HL-60/S4 treated with phorbol 12-myristate 13-acetate at 8.2 ng/mL for 4 days and 3 days (cell line): Measurements from ENCODE around the gene PLA1A.

Experiments used
- in situ Hi-C: fragments of 300-500 bp; cut with MboI; formaldehyde crosslinking; loops from 2 replicates; pipeline ENCODE4 v1.15.0; 2022; ENCODE audit warnings: low sequenced_read_pairs

PLA1A gene

DNA sequence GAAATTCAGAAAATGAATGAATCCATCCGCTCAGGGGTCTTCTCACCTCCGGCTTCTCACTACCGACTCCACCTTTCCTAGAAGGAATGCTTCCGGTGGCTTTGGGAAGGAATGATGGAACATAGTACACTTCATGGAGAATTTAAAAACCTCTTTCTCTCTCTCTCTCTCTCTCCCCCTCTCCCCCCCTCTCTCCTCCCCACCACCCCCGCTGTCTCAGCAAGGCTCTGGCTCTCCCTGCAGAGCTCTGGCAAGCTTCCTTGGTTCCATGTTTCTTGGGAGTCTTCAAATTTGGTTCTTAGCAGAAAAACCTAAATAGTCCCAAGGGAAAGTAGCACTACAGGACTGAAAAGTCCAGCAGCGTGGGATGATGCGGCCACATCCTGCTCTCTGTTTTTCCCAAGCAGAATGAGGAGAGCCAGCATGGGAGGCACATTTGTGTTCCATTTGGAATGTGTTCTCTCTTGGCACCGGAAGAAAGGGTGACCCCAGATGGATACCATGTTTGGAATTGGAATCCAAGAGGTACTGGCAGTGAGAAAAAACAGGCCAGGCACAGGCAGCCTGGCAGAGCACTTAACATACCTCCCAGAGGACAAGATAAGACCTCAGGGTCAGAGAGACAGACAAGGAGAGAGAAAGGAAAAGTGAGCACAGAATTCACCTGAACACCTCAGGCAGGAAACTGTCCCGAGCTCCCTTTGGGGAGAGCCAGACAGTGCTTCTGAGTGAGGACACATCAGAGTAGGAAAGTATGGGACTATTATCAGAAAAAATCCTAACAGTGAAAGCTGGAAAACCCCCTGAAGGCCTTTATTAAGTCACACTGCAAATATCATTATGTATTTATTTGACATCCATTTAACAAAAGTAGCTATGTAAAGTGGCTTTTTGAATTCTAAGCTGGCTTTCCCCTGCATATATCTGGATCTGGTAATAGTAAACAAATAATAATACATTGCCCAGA is 63.1 kb downstream of the PLA1A start, which contains the start of gene POPDC2:
Gene POPDC2 (minus strand): TSS at position 116 of the 967 bp plus-strand sequence. CDS start 166 bp downstream, outside the sequence.
- in situ Hi-C loops: no loop called here

DNA sequence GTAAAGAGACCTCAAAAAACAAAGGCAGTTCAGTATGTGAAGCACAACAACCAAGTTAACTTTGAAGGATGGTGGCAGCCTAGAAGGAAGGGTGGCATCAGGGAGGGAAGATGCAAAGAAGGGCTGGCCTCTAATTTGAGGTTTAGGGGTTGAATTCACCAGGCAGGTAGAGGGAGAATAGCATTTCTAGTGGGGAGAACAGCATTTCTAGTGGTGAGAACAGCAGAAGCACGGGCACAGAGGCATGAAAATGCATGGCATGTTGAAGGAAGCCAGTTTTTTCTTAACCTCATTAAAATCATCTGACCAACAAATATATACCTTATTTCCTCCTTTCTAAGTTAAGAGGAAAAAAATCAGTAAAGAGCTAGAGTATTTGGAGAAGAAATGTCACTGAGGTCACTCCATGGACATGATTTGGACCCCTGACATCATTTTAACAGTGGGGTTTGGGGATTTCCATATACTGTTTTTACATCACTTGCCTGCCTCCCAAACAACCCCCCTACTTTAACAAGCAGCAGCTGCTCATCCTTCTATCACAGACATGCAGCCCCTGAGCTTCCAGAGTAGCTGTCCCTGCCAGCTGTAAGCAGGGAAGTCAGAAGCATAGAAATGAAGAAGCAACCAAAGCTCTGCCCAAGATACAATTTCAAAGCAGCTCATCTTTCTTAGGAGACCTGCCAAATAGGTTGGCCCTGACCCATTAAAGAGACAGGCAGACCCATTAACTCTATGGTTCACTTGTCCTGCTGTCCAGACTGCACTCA is 65.1 kb downstream of the PLA1A start:
- in situ Hi-C loops: no loop called here

DNA sequence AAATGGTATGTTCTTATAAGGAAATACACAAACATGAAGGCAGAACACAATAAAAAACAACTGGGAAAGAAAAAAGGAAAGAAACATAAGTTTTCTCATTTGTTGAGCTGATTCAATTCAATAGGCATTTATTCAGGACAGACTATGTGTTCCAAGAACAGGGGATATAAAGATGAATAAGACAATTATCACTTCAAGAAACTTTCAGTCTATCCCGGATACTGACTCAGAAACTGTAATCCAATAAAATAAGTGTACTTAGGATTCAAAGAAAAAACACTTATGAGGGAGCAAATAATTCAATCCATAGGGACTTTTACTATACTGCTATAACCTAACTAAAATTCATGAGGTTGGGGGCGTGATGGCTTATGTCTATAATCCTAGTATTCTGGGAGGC is 66.2 kb downstream of the PLA1A start:
- in situ Hi-C loops: no loop called here

DNA sequence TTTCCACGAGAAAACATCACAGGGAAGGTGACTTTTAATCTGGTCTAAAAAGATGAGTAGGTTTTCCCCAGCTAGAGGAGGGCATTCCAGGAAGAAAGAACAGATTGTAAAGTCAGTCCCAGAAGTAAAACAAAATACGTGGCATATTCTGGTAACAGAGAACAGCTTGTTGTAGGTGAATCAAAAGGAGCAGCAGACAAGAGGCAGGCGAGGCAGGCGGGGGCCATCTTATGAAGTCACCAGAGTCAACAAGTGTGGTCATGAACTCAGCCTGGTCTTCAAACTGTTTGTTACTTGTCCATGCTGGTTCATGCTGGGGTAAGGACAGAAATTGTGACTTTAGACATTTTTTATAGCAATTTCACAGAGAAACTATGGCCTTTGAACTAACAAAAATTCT is 66.7 kb downstream of the PLA1A start:
- in situ Hi-C loops: no loop called here

DNA sequence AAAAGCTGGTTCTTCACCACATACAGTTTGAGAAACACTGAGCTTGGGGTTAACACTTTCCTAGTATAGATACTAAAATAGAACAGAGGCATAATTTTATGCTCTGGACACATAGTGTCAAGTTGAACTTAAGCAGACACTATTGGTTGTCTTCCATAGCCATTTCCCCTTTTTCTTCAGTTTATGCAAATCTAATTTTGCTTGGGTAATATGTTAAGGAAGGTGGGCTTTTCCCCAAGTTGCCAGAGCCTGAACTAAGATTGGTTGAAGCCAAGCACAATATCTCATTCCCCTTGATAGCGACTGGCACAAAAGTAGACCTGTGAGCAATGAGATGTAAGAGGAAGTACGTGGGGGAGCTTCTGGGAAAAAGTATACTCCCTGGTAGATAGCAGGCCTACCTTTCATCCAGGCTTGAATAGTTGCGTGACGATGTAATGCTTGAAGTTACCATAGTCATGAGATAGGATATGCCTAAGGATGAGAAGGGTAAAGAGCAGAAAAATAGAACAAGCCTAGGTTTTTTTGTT is 67.2 kb downstream of the PLA1A start:
- in situ Hi-C loops: no loop called here

DNA sequence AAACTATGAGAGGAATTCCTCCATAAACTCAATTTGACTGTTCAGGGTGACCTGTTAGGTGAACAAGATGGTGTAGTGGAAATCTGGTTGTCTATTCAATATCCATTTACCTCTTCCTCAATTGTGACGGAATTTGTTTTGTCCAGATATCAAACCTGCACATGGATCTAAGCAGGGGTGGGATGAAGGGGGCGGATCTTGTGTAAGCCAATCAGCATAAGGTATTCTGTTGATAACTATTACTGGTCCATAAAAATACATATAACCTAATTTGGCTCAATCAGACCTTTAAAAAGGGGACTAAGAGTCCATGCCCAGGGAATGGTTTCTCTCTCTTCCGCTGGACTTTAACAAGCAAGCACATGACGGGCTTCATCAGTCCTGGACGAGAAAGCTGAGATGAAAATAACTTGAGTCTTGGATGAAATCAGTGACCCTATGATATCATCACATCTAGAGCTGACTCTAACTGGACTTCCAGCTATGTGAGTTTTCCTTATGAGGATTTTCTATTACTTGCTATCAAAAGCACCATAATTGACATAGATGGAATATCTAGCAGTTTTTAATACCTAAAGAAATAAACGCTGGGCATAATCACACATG is 68.4 kb downstream of the PLA1A start:
- in situ Hi-C loops: no loop called here

DNA sequence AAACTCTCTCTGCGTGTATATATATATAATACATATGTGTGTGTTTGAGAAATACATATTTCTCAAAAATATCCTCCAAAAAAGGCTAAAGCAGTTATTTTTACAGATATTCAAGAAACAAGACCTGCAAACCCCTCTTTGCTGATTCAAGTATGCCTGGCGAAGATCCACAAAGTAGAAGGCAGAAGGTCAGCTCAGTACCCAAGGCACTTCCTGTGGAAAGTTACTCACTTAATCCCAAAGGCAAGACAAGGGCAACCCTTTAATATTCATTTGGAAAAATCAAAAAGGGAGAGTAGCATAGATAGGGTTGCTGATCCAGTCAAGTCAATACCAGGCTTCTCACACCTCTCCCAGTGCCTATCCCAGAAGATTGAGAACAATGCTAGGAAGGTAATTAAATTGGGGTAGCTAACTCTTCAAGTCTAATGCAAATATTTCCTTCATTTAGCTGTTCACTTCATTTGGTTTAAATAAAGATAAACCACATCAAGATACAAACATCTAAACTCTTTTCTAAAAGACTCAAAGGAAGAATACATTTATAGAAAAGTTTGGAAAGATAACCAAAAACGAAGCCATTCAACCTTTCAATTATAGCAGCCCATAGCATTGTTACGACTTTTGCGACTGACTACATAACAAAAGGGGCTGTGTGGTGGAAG is 72.4 kb downstream of the PLA1A start:
- in situ Hi-C loops: no loop called here

DNA sequence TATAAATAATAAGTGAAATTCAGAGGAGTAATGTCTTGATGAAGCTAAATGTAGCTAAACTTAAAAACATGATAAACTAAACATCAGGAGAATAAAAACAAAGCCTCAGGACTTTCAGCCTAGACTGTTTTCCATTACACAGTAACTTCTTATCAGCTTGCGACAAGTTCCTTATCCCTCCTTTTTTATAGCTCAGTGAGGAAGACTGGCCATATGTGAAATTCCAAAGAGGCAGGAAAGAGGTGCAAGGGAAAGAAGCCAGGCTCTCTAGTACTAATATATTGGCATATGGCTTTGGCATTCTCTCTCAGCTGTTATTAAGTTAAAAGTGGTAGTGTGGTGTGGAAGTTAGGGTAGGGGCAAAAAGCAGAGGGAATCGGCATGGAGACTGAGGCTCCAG is 75.1 kb downstream of the PLA1A start:
- in situ Hi-C loops: no loop called here

DNA sequence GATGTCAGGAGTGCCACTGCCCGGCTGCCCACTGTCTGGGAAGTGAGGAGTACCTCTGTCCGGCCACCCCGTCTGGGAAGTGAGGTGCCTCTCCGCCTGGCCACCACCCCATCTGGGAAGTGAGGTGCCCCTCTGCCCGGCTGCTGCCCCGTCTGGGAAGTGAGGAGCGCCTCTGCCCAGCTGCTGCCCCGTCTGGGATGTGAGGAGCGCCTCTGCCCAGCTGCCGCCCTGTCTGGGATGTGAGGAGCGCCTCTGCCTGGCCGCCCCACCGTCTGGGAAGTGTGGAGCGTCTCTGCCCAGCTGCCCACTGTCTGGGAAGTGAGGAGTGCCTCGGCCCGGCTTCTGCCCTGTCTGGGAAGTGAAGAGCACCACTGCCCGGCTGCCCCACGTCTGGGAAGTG is 76.2 kb downstream of the PLA1A start:
- in situ Hi-C loops: no loop called here

DNA sequence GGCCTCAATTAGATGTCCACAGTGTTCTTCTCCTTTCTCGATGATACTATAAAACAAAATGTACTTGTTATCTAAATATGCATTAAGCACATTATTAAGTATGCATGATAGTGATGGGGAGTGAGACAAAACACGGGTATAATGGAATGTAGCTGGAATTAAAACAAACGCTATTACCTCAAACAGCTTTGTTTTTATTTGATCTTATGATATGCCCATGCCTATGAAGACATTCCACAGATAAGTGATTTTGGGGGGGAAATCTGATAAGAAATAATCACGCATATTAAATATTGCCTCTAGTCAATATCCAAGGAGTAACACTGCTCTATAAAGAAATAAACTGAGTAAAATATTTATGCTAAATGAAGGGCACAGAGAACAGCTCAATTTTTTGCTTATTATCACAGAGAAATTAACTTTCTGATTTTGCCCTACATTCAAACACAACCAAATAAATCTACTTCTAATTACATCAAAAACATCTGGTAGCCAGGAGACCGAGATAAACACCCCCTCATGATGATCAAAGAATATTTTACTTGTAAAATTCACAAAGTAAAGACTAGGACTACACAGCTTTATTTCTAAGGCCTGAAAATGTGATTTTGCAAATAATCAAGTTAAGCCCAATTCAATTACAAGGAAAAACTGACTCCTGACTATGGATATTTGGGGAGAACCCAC is 77.6 kb downstream of the PLA1A start:
- in situ Hi-C loops: loop anchor here (25.0 kb wide), 1 partner anchor 788 kb away; no protein-coding TSS in a partner anchor

DNA sequence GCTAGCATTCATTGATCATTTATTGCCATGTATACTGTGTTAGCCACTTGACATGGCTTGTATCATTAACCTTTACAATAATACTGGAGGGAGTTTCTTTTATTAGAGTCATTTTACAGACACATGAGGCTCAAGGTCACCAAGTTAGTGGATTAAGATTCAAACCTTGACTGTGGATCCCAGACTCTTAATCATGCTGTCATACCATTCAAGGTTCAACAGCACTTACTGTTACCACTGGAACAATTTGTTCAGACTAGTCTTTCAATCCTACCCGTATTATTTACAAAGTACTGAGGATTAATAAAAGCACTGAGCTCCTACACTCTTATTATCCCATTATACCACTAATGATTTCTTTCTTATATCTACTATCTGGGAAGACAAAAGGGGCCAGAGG is 78.3 kb downstream of the PLA1A start:
- in situ Hi-C loops: loop anchor here (25.0 kb wide), 1 partner anchor 789 kb away; no protein-coding TSS in a partner anchor

DNA sequence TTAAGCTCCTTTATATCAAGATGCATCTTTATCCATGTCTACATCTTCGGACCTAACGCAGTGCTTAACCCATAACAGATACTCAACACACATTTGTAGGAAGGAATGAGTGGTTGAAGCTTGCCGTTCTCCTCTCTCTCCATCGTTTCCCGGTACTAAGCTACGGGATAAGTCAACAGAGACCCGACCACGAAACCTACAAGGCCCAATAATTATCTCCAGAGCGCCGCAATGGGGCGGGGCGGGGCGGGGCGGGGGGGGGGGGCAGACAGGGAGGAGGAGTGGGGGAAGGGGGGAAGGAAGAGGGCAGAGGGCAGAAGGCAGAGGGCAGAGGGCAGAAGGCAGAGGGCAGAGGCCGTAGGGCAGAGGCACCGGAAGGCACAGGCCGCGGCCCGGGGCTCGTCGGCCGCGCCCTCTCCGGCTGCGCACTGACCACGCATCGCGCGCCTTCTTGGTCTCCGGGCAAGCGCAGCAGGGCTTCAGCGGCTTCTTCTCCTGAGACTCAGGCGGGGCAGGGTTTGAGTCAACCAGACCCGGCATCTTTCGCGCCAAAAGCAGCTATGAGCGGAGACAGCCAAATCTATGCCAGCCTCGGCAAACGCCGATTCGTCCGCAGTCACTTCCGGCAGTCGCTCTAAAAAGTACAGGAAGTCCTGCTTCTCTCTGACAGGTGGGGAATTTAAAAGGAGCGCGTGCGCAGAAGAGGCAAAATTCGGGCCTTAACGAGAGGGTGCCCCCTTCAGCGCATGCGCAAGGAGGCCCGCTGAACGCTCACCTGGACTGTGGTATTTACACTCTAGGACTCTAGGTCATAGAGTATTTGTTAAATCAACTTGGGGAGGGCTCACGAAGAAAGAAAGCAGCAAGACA is 79.3 kb downstream of the PLA1A start, which contains the start of gene COX17:
Gene COX17 (minus strand): TSS at position 636 of the 870 bp plus-strand sequence. CDS start 96 bp downstream, at position 540.
- in situ Hi-C loops: loop anchor here (25.0 kb wide), 1 partner anchor 790 kb away; no protein-coding TSS in a partner anchor

DNA sequence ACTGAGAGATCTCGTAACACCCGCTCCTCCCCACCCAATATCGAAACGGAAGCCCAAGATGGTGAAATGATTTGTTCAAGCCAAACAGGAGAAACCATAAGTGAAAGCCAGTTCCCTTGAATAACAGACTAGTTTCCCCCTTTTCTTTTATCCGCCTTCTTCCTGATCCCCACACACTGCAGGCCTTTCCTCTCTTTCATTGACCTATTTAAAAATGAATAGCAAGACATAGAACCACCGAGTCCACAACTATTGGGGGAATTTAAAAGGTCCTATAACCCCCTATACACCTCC is 79.9 kb downstream of the PLA1A start:
- in situ Hi-C loops: loop anchor here (25.0 kb wide), 1 partner anchor 790 kb away; no protein-coding TSS in a partner anchor

DNA sequence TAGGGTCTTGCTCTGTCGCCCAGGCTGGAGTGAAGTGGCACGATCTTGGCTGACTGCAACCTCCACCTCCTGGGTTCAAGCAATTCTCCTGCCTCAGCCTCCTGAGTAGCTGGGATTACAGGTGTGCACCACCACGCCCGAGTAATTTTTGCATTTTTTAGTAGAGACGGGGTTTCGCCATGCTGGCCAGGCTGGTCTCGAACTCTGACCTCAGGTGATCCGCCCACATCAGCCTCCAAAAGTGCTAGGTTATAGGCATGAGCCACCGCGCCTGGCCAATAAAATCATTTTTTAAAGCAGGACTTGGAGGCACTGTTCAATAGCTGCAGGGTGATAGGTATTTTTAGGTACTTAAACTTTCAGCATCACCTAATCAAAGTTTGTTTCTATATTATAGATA is 80.5 kb downstream of the PLA1A start:
- in situ Hi-C loops: loop anchor here (25.0 kb wide), 1 partner anchor 791 kb away; no protein-coding TSS in a partner anchor
